HEK293 (cell line): ENCODE results near the gene MAP1LC3A.

ENCODE experiments used
- CTCF ChIA-PET: fragments of 350-600 bp; formaldehyde crosslinking; extraction: SDS; loops from one replicate; lab custom pipeline; 2021; ENCODE audit warnings: antibody characterized with exemption; lab: Yijun Ruan, JAX
- POLR2A ChIA-PET: fragments of 300-600 bp; formaldehyde crosslinking; extraction: SDS; loops from one replicate; lab custom pipeline; 2020; ENCODE audit warnings: antibody characterized with exemption, inconsistent platforms; lab: Yijun Ruan, JAX
- H3K27ac ChIP-seq: fragments of 200-500 bp; sonication (Bioruptor generic); 2 replicates; pipeline ENCODE4 v1.5.1; 2014; ENCODE audit warnings: low read depth, low read length, control low read depth, inconsistent platforms; ENCODE audit errors: extremely low read depth
- H3K36me3 ChIP-seq, 2 experiments: fragments of 200-500 bp in 1 of 2; sonication (Bioruptor generic) in 1 of 2; 1 replicate in 1 of 2; 2 replicates in 1 of 2; pipeline ENCODE4 v1.5.1; 2014 to 2017; ENCODE audit warnings: inconsistent platforms in 2 of 2, low read length in 2 of 2; ENCODE audit not compliant: control insufficient read depth in 2 of 2, insufficient read depth in 1 of 2
- H3K4me1 ChIP-seq: fragments of 200-500 bp; sonication (Bioruptor generic); 2 replicates; pipeline ENCODE4 v1.5.1; 2014; ENCODE audit warnings: mild to moderate bottlenecking, low read length, inconsistent platforms; ENCODE audit not compliant: control insufficient read depth, insufficient read depth
- H3K4me3 ChIP-seq: 2 replicates; pipeline ENCODE4 v1.5.1; 2011; ENCODE audit warnings: low read depth, mild to moderate bottlenecking, control low read depth, low read length, moderate library complexity
- H3K9me3 ChIP-seq: fragments of 200-500 bp; sonication (Bioruptor generic); 2 replicates; pipeline ENCODE4 v1.5.1; 2014; ENCODE audit warnings: low read depth, low read length, inconsistent platforms; ENCODE audit not compliant: control insufficient read depth, insufficient read depth
- BCL11B ChIP-seq: fragments of 450-650 bp; formaldehyde crosslinking; IDR thresholded peaks from 2 replicates; pipeline ENCODE4 v1.5.1; 2016; ENCODE audit warnings: low read depth, missing biosample characterization, missing genetic modification characterization
- FEZF1 ChIP-seq: fragments of 450-650 bp; formaldehyde crosslinking; IDR thresholded peaks from 2 replicates; pipeline ENCODE4 v1.5.1; 2016; ENCODE audit warnings: missing biosample characterization, missing genetic modification characterization
- HOXD13 ChIP-seq: sonication (generic); formaldehyde crosslinking; IDR thresholded peaks from 2 replicates; pipeline ENCODE4 v1.8.0; 2022; ENCODE audit warnings: missing genetic modification reagents, borderline replicate concordance
- YY1 ChIP-seq: fragments of 450-650 bp; formaldehyde crosslinking; IDR thresholded peaks from 2 replicates; pipeline ENCODE4 v1.5.1; 2018; ENCODE audit warnings: missing biosample characterization, missing genetic modification characterization
- YY2 ChIP-seq: fragments of 450-650 bp; formaldehyde crosslinking; IDR thresholded peaks from 2 replicates; pipeline ENCODE4 v1.5.1; 2016; ENCODE audit warnings: missing biosample characterization, missing genetic modification characterization
- ZBTB7A ChIP-seq: fragments of 450-650 bp; formaldehyde crosslinking; IDR thresholded peaks from 2 replicates; pipeline ENCODE4 v1.5.1; 2016; ENCODE audit warnings: low read depth, missing biosample characterization, missing genetic modification characterization
- ZBTB8A ChIP-seq: fragments of 450-650 bp; formaldehyde crosslinking; IDR thresholded peaks from 2 replicates; pipeline ENCODE4 v1.5.1; 2016; ENCODE audit warnings: missing biosample characterization, missing genetic modification characterization
- ZFP3 ChIP-seq: fragments of 450-650 bp; formaldehyde crosslinking; IDR thresholded peaks from 2 replicates; pipeline ENCODE4 v1.5.1; 2016; ENCODE audit warnings: low read depth, missing biosample characterization, missing genetic modification characterization
- ZNF114 ChIP-seq: fragments of 450-650 bp; formaldehyde crosslinking; IDR thresholded peaks from 2 replicates; pipeline ENCODE4 v1.5.0; 2017; ENCODE audit warnings: missing biosample characterization, missing genetic modification characterization
- ZNF155 ChIP-seq: fragments of 450-650 bp; formaldehyde crosslinking; IDR thresholded peaks from 2 replicates; pipeline ENCODE4 v1.5.1; 2016; ENCODE audit warnings: missing biosample characterization, missing genetic modification characterization
- ZNF2 ChIP-seq: fragments of 450-650 bp; formaldehyde crosslinking; IDR thresholded peaks from 2 replicates; pipeline ENCODE4 v1.5.1; 2016; ENCODE audit warnings: missing biosample characterization, missing genetic modification characterization
- ZNF274 ChIP-seq, 2 experiments: fragments of 200-500 bp in 1 of 2; fragments of 450-650 bp in 1 of 2; sonication (Bioruptor generic) in 1 of 2; formaldehyde crosslinking in 1 of 2; IDR thresholded peaks; 2 replicates each; pipeline versions ENCODE4 v1.5.1 to v1.6.1; 2014 to 2016; ENCODE audit warnings: borderline replicate concordance in 1 of 2, inconsistent platforms in 1 of 2, low read length in 1 of 2, missing biosample characterization in 1 of 2, missing genetic modification characterization in 1 of 2
- ZNF335 ChIP-seq: fragments of 450-650 bp; formaldehyde crosslinking; conservative IDR thresholded peaks from 2 replicates; pipeline ENCODE4 v1.5.1; 2016; ENCODE audit warnings: missing biosample characterization, missing genetic modification characterization
- ZNF433 ChIP-seq: fragments of 450-650 bp; formaldehyde crosslinking; IDR thresholded peaks from 2 replicates; pipeline ENCODE4 v1.5.1; 2016; ENCODE audit warnings: missing biosample characterization, missing genetic modification characterization, low read depth
- ZNF560 ChIP-seq: fragments of 450-650 bp; formaldehyde crosslinking; IDR thresholded peaks from 2 replicates; pipeline ENCODE4 v1.5.1; 2017; ENCODE audit warnings: missing biosample characterization, missing genetic modification characterization, borderline replicate concordance
- ZNF600 ChIP-seq: fragments of 450-650 bp; formaldehyde crosslinking; IDR thresholded peaks from 2 replicates; pipeline ENCODE4 v1.5.1; 2016; ENCODE audit warnings: missing biosample characterization, missing genetic modification characterization
- ZNF610 ChIP-seq: fragments of 450-650 bp; formaldehyde crosslinking; IDR thresholded peaks from 2 replicates; pipeline ENCODE4 v1.5.1; 2016; ENCODE audit warnings: missing biosample characterization, missing genetic modification characterization, borderline replicate concordance
- ZNF654 ChIP-seq: fragments of 450-650 bp; formaldehyde crosslinking; IDR thresholded peaks from 2 replicates; pipeline ENCODE4 v1.5.1; 2016; ENCODE audit warnings: low read depth, missing biosample characterization, missing genetic modification characterization
- ZNF791 ChIP-seq: fragments of 450-650 bp; formaldehyde crosslinking; IDR thresholded peaks from 2 replicates; pipeline ENCODE4 v1.5.1; 2016; ENCODE audit warnings: missing biosample characterization, missing genetic modification characterization
- TF ChIP-seq, protein P1 (sequence below): fragments of 450-650 bp; formaldehyde crosslinking; IDR thresholded peaks from 2 replicates; pipeline ENCODE4; 2016; ENCODE audit warnings: missing biosample characterization, missing genetic modification characterization
- TF ChIP-seq, protein P2 (sequence below): fragments of 450-650 bp; formaldehyde crosslinking; IDR thresholded peaks from 2 replicates; pipeline ENCODE4 v1.5.1; 2017; ENCODE audit warnings: missing biosample characterization, mild to moderate bottlenecking, missing genetic modification characterization, moderate library complexity

The MAP1LC3A gene

GRCh38 chr20:34526466-34526865, 32.1 kb upstream of the MAP1LC3A start:
- H3K27ac ChIP-seq: peak overlapping the region; percentile 34; the same call in 1 of the 2 replicates
- CTCF ChIA-PET: interaction anchor here (2.3 to 7.7 kb wide), 2 partner anchors 10 to 214 kb away, joined by 8 to 116 read pairs; partner anchors contain the start of gene DYNLRB1
- no peaks in the 10 kb centered on the region for H3K9me3 ChIP-seq
- H3K4me3 ChIP-seq: no peak overlapping the region
- POLR2A ChIA-PET: interaction anchor here (2.0 kb wide), 1 partner anchor 10 kb away, joined by 20 read pairs; the partner anchor contains the start of gene DYNLRB1
- peaks cover 9% of the 10 kb centered on the region for H3K4me1 ChIP-seq
- H3K36me3 ChIP-seq: peaks cover 3 to 67% of the 10 kb centered on the region in 2 experiments; a peak in 2 of 3 replicates
- TF ChIP-seq YY1: no peak
- no peak for TF ChIP-seq ZNF114 (tag by site-specific recombination)
- no peak for TF ChIP-seq ZFP3
- no peak for TF ChIP-seq BCL11B (tag by site-specific recombination)
- TF ChIP-seq, protein P1, sequence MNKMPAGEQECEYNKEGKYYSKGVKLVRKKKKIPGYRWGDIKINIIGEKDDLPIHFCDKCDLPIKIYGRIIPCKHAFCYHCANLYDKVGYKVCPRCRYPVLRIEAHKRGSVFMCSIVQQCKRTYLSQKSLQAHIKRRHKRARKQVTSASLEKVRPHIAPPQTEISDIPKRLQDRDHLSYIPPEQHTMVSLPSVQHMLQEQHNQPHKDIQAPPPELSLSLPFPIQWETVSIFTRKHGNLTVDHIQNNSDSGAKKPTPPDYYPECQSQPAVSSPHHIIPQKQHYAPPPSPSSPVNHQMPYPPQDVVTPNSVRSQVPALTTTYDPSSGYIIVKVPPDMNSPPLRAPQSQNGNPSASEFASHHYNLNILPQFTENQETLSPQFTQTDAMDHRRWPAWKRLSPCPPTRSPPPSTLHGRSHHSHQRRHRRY (tag by site-specific recombination): no peak
- TF ChIP-seq ZNF791 (tag by site-specific recombination): no peak
- TF ChIP-seq ZNF654 (tag by site-specific recombination): no peak
- TF ChIP-seq FEZF1 (tag by site-specific recombination): no peak
- TF ChIP-seq, protein P2, sequence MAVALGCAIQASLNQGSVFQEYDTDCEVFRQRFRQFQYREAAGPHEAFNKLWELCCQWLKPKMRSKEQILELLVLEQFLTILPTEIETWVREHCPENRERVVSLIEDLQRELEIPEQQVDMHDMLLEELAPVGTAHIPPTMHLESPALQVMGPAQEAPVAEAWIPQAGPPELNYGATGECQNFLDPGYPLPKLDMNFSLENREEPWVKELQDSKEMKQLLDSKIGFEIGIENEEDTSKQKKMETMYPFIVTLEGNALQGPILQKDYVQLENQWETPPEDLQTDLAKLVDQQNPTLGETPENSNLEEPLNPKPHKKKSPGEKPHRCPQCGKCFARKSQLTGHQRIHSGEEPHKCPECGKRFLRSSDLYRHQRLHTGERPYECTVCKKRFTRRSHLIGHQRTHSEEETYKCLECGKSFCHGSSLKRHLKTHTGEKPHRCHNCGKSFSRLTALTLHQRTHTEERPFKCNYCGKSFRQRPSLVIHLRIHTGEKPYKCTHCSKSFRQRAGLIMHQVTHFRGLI (tag by site-specific recombination): no peak
- no peak for TF ChIP-seq ZNF560 (tag by site-specific recombination)
- no peak for TF ChIP-seq ZNF600 (tag by site-specific recombination)
- no peak for TF ChIP-seq ZBTB8A (tag by site-specific recombination)
- no peak for TF ChIP-seq ZNF274 (IDR thresholded peaks at IDR 0.05; ENCODE audit: low read length)
- TF ChIP-seq ZNF274 (tag by site-specific recombination; IDR thresholded peaks at IDR 0.05; ENCODE audit: borderline replicate concordance): no peak
- TF ChIP-seq ZNF2 (tag by site-specific recombination): no peak
- no peak for TF ChIP-seq ZNF335 (tag by site-specific recombination)

- Histone ChIP-seq H3K4me1 (peaks cover 9% of the 10 kb centered on the region), H3K9me3 (no peaks in the 10 kb centered on the region), H3K27ac (no peak overlapping the region), H3K4me3 (no peak overlapping the region), H3K36me3 (peaks cover 3 to 71% of the 10 kb centered on the region in 2 experiments; a peak in 2 of 3 replicates)
- TF ChIP-seq ZNF610 (tag by site-specific recombination) (no peak), HOXD13 (CRISPR knock-in tag) (no peak), ZNF433 (tag by site-specific recombination) (no peak), ZBTB7A (tag by site-specific recombination) (no peak), ZNF155 (tag by site-specific recombination) (no peak), YY2 (tag by site-specific recombination) (no peak)
- ChIA-PET POLR2A (interaction anchor here (2.0 kb wide), 1 partner anchor 11 kb away, joined by 20 read pairs; the partner anchor contains the start of gene DYNLRB1), CTCF (interaction anchor here (7.7 kb wide), 1 partner anchor 214 kb away, joined by 116 read pairs; no protein-coding TSS in a partner anchor)
These were observed 31.5 kb upstream of the MAP1LC3A start for GRCh38 chr20:34527016-34527415.
